BLaER1 (cell line): ENCODE measurements around the gene TENM4.
"Not testable (repeated sequence)": the region's sequence is repeated elsewhere in the genome, so short reads cannot be mapped to it uniquely, and the experiment has no call there.

Source experiments
- H3K27ac ChIP-seq: shearing (Covaris generic); formaldehyde crosslinking; 2 replicates; pipeline ENCODE4 v1.8.1; 2022
- H3K27me3 ChIP-seq: shearing (Covaris generic); formaldehyde crosslinking; 2 replicates; pipeline ENCODE4 v1.8.1; 2022
- H3K36me3 ChIP-seq: shearing (Covaris generic); formaldehyde crosslinking; 2 replicates; pipeline ENCODE4 v1.8.1; 2022
- H3K4me1 ChIP-seq: shearing (Covaris generic); formaldehyde crosslinking; 2 replicates; pipeline ENCODE4 v1.8.1; 2022
- H3K4me2 ChIP-seq: shearing (Covaris generic); formaldehyde crosslinking; 2 replicates; pipeline ENCODE4 v1.8.1; 2022
- H3K4me3 ChIP-seq: shearing (Covaris generic); formaldehyde crosslinking; 2 replicates; pipeline ENCODE4 v1.8.1; 2022
- H3K9ac ChIP-seq: shearing (Covaris generic); formaldehyde crosslinking; 2 replicates; pipeline ENCODE4 v1.8.1; 2022
- H3K9me3 ChIP-seq: shearing (Covaris generic); formaldehyde crosslinking; 2 replicates; pipeline ENCODE4 v1.8.1; 2022
- H4K20me1 ChIP-seq: shearing (Covaris generic); formaldehyde crosslinking; 2 replicates; pipeline ENCODE4 v1.8.1; 2022
- Cebpa-rat ChIP-seq: shearing (Covaris generic); IDR thresholded peaks from 2 replicates; pipeline ENCODE4 v1.8.1; 2022

Gene TENM4

GRCh38 chr11:79237091-79237490 is 203.7 kb downstream of the TENM4 start:
- Histone ChIP-seq H3K27ac (peak overlapping the region; percentile 28), H3K36me3 (peaks cover 4% of the 10 kb centered on the region; the same call in 1 of the 2 replicates), H3K4me1 (peaks cover 81% of the 10 kb centered on the region), H3K4me3 (no peak overlapping the region), H4K20me1 (no peaks in the 10 kb centered on the region), H3K27me3 (no peaks in the 10 kb centered on the region), H3K4me2 (peak overlapping the region; percentile 58), H3K9ac (no peak overlapping the region), H3K9me3 (0 out of 2 replicates have a peak, but pooled peaks cover 4% of the 10 kb centered on the region)
- TF ChIP-seq Cebpa-rat, result no peak

- H3K4me3 ChIP-seq, result no peak overlapping the region
- H3K27ac ChIP-seq, result 0 out of 2 replicates have a peak overlapping the region, but pooled peaks have one; percentile 28
- H3K4me2 ChIP-seq, result peak overlapping the region; percentile 58
- H3K9me3 ChIP-seq, result 0 out of 2 replicates have a peak, but pooled peaks cover 4% of the 10 kb centered on the region
- H3K4me1 ChIP-seq, result peaks cover 81% of the 10 kb centered on the region
- peaks cover 4% of the 10 kb centered on the region; the same call in 1 of the 2 replicates for H3K36me3 ChIP-seq
- no peak for TF ChIP-seq Cebpa-rat
- H3K9ac ChIP-seq, result no peak overlapping the region
- H4K20me1 ChIP-seq, result no peaks in the 10 kb centered on the region
- H3K27me3 ChIP-seq, result no peaks in the 10 kb centered on the region
Measured at GRCh38 chr11:79236541-79236971, 204.3 kb downstream of the TENM4 start.

GRCh38 chr11:79235696-79236095 is 205.1 kb downstream of the TENM4 start:
- no peak overlapping the region for H3K9ac ChIP-seq
- H3K27me3 ChIP-seq, result no peaks in the 10 kb centered on the region
- H4K20me1 ChIP-seq, result no peaks in the 10 kb centered on the region
- peak overlapping the region; percentile 58 for H3K4me2 ChIP-seq
- H3K4me3 ChIP-seq, result no peak overlapping the region
- H3K27ac ChIP-seq, result peak overlapping the region; percentile 37
- H3K9me3 ChIP-seq, result 0 out of 2 replicates have a peak, but pooled peaks cover 4% of the 10 kb centered on the region
- TF ChIP-seq Cebpa-rat, result no peak
- H3K36me3 ChIP-seq, result peaks cover 4% of the 10 kb centered on the region; the same call in 1 of the 2 replicates
- H3K4me1 ChIP-seq, result peaks cover 73% of the 10 kb centered on the region

GRCh38 chr11:79232346-79232745 is 208.5 kb downstream of the TENM4 start:
- TF ChIP-seq Cebpa-rat, result no peak
- Histone ChIP-seq H3K36me3 (peaks cover 4% of the 10 kb centered on the region; the same call in 1 of the 2 replicates), H3K4me1 (peaks cover 48% of the 10 kb centered on the region), H3K4me3 (no peak overlapping the region), H3K4me2 (no peak overlapping the region), H4K20me1 (no peaks in the 10 kb centered on the region), H3K9ac (no peak overlapping the region), H3K9me3 (0 out of 2 replicates have a peak, but pooled peaks cover 4% of the 10 kb centered on the region), H3K27me3 (no peaks in the 10 kb centered on the region), H3K27ac (no peak overlapping the region)

DNA sequence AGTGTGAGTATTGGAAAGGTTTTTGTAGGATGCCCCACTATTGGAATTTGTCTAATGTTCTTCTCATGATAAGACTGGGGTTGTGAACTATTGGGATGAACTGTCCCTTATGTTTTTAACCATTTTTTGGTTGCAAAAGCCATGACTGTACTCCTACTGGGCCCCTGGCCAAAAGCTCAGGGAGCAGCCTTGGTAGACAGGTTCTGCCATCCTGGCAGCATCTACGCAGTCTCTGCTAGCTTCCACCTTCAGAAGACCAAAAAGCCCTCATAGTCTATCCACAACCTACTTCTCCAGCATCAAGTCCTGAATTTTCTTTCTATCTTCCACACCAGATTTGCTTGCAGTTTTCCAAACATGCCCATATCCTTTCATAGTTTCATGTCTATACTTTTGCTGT is 211.8 kb downstream of the TENM4 start:
- Histone ChIP-seq H3K4me1 (peaks cover 23% of the 10 kb centered on the region), H3K27ac (no peak overlapping the region), H3K4me3 (no peak overlapping the region), H3K36me3 (0 out of 2 replicates have a peak, but pooled peaks cover 3% of the 10 kb centered on the region), H3K9ac (no peak overlapping the region), H3K27me3 (no peaks in the 10 kb centered on the region), H4K20me1 (no peaks in the 10 kb centered on the region), H3K9me3 (no peaks in the 10 kb centered on the region; the same call in 1 of the 2 replicates), H3K4me2 (no peak overlapping the region)
- TF ChIP-seq Cebpa-rat, result no peak

DNA sequence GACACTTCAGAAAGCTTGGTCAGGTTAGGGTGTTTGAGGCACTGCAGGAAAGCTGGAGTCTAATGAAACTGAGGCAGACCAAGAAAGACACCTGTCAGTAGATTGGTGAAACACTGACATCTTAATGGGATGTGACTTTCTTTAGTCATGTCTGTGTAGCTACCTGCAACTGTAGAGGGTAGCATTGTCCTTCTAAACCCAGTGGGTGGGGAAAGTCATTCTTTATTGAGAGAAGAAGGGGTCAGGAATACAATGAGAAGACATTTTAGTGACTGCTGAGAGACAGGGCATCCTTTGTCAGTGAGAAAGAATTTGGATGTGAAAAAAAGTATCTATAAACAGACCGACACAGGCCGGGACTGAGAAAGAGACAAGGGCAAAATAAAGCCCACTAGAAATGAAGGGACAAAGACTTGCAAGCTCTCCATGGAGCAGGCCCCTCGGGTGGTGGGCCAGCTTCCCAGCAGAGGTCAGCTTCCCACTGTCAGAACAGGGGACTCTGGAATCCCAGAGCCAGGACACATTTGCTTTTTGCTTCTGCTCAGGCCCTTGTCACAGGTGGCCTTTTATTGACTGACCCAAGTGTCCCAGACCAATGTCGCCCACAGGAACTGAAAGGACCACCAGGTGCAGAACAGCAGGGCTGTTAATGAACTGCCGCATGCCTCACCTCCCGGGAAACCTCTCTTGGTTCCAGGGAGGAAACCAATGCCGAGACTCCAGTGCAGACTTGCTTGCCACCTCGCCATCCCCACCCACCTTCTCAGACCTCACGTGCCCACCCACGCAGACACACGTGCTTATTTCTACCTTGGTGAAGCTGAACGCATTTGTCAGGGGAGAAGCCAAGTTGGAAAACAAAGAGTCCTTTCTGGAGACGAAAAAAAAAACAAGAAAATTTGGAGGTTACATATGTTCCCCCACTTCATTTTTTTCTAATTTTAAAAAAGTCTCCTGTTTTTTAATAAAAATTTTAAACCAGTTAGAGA is 212.8 kb downstream of the TENM4 start:
- Histone ChIP-seq H3K9me3 (peaks cover 6% of the 10 kb centered on the region; the same call in 1 of the 2 replicates), H3K4me3 (no peak overlapping the region), H3K27me3 (no peaks in the 10 kb centered on the region), H3K4me2 (0 out of 2 replicates have a peak overlapping the region, but pooled peaks have one; percentile 6), H3K27ac (no peak overlapping the region), H4K20me1 (no peaks in the 10 kb centered on the region), H3K36me3 (0 out of 2 replicates have a peak, but pooled peaks cover 3% of the 10 kb centered on the region), H3K9ac (no peak overlapping the region), H3K4me1 (peaks cover 23% of the 10 kb centered on the region)
- no peak for TF ChIP-seq Cebpa-rat

DNA sequence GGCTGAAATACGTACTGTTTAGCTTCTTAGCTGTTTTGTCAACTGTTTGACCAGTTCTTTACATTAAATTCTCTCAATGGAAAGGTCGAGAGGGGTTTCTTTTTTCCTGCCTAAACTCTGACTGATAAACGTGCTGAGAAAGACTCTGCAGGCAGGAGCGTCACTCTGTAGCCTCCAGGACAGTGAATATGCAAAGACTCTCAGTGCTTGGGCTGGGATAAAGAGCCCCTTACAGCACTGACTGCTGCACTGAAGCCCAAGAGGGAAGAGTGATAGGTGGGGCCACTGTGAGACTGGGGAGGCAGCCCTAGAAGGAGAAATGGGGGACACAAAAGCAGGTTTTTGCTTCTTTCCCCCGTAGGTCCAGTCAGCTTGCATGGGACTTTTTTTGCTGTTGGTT is 213.5 kb downstream of the TENM4 start:
- Histone ChIP-seq H3K4me3 (no peak overlapping the region), H3K4me1 (peaks cover 15% of the 10 kb centered on the region), H4K20me1 (no peaks in the 10 kb centered on the region), H3K9me3 (peaks cover 14% of the 10 kb centered on the region), H3K27me3 (no peaks in the 10 kb centered on the region), H3K4me2 (no peak overlapping the region), H3K9ac (no peak overlapping the region), H3K27ac (no peak overlapping the region), H3K36me3 (0 out of 2 replicates have a peak, but pooled peaks cover 8% of the 10 kb centered on the region)
- TF ChIP-seq Cebpa-rat, result no peak

GRCh38 chr11:79226126-79226525 is 214.7 kb downstream of the TENM4 start:
- Histone ChIP-seq H4K20me1 (no peaks in the 10 kb centered on the region), H3K27ac (no peak overlapping the region), H3K4me1 (peaks cover 8% of the 10 kb centered on the region; the same call in 1 of the 2 replicates), H3K36me3 (0 out of 2 replicates have a peak, but pooled peaks cover 13% of the 10 kb centered on the region), H3K27me3 (no peaks in the 10 kb centered on the region), H3K4me3 (no peak overlapping the region), H3K9ac (no peak overlapping the region), H3K9me3 (peaks cover 14% of the 10 kb centered on the region), H3K4me2 (no peak overlapping the region)
- TF ChIP-seq Cebpa-rat, result no peak

- H3K9ac ChIP-seq, H3K27ac ChIP-seq, H3K4me2 ChIP-seq, H3K4me3 ChIP-seq, H3K27me3 ChIP-seq, H4K20me1 ChIP-seq: not testable (repeated sequence)
- Histone ChIP-seq H3K4me1 (peaks cover 16% of the 10 kb centered on the region), H3K9me3 (peaks cover 14% of the 10 kb centered on the region), H3K36me3 (0 out of 2 replicates have a peak, but pooled peaks cover 13% of the 10 kb centered on the region)
Measured at GRCh38 chr11:79222163-79222562, 218.7 kb downstream of the TENM4 start.
